Measurements from ENCODE around the gene SDHB.

- no peak for TF ChIP-seq CTCF (IDR thresholded peaks at IDR 0.05)
- no peak for TF ChIP-seq POLR2A (IDR thresholded peaks at IDR 0.05)
Measured at GRCh38 chr1:16981269-16981849, 72.5 kb downstream of the SDHB start.

Data from sigmoid colon (tissue), 3 donors.